DLD1 (cell line): ENCODE measurements around the gene ATP5F1D.

Experiments used
- in situ Hi-C: cut with HindIII; loops from 2 replicates; pipeline ENCODE4 v1.10.0; 2017; ENCODE audit warnings: low sequenced_read_pairs

ATP5F1D gene

GRCh38 chr19:1268226-1269064 lies 26.9 kb downstream of the ATP5F1D start:
- in situ Hi-C loops: no loop called here

- in situ Hi-C loops: no loop called here
These were observed 27.5 kb downstream of the ATP5F1D start, which contains the start of gene CIRBP for GRCh38 chr19:1269065-1269477. Gene CIRBP, plus strand, starts transcription at chr19:1269332. Its CDS starts 1,602 bp downstream, at chr19:1270934.

GRCh38 chr19:1269478-1270212 lies 28.1 kb downstream of the ATP5F1D start:
- in situ Hi-C loops: no loop called here

GRCh38 chr19:1270213-1270853 lies 28.8 kb downstream of the ATP5F1D start:
- in situ Hi-C loops: no loop called here

GRCh38 chr19:1270854-1271527 lies 29.4 kb downstream of the ATP5F1D start:
- in situ Hi-C loops: no loop called here

GRCh38 chr19:1271528-1272422 lies 30.2 kb downstream of the ATP5F1D start:
- in situ Hi-C loops: no loop called here

- in situ Hi-C loops: no loop called here
These were observed 31.1 kb downstream of the ATP5F1D start for GRCh38 chr19:1272423-1273262.

- in situ Hi-C loops: no loop called here
These were observed 31.9 kb downstream of the ATP5F1D start for GRCh38 chr19:1273263-1274041.

- in situ Hi-C loops: no loop called here
These were observed 32.7 kb downstream of the ATP5F1D start for GRCh38 chr19:1274081-1274851.

GRCh38 chr19:1274852-1275259 lies 33.3 kb downstream of the ATP5F1D start:
- in situ Hi-C loops: no loop called here

GRCh38 chr19:1275260-1275975 lies 33.9 kb downstream of the ATP5F1D start, which contains the start of gene FAM174C:
Gene FAM174C, plus strand, starts transcription at chr19:1275530. Its CDS starts 20 bp downstream, at chr19:1275550.
- in situ Hi-C loops: no loop called here

GRCh38 chr19:1275976-1276627 lies 34.6 kb downstream of the ATP5F1D start:
- in situ Hi-C loops: no loop called here

- in situ Hi-C loops: no loop called here
These were observed 35.1 kb downstream of the ATP5F1D start for GRCh38 chr19:1276628-1277022.

- in situ Hi-C loops: no loop called here
These were observed 35.5 kb downstream of the ATP5F1D start for GRCh38 chr19:1277061-1277460.

GRCh38 chr19:1278074-1278473 lies 36.5 kb downstream of the ATP5F1D start:
- in situ Hi-C loops: no loop called here
